GM12864 (cell line): ENCODE data around the gene RSPRY1.
"Not testable (repeated sequence)": the region's sequence is repeated elsewhere in the genome, so short reads cannot be mapped to it uniquely, and the experiment has no call there.

ENCODE experiments used
- DNase-seq: peaks from one replicate; pipeline ENCODE4 v3.0.0-alpha.2; 2011; ENCODE audit warnings: low read depth
- H3K4me3 ChIP-seq: 2 replicates; pipeline ENCODE4 v1.5.1; 2011; ENCODE audit warnings: mild to moderate bottlenecking, low read depth, low read length, control low read depth
- TF ChIP-seq, protein P1 (sequence below): IDR thresholded peaks from 2 replicates; pipeline ENCODE4 v1.5.1; 2011; ENCODE audit warnings: low read depth, mild to moderate bottlenecking, moderate library complexity, low read length, control low read depth, inconsistent platforms; ENCODE audit errors: missing control alignments

The RSPRY1 gene

DNA sequence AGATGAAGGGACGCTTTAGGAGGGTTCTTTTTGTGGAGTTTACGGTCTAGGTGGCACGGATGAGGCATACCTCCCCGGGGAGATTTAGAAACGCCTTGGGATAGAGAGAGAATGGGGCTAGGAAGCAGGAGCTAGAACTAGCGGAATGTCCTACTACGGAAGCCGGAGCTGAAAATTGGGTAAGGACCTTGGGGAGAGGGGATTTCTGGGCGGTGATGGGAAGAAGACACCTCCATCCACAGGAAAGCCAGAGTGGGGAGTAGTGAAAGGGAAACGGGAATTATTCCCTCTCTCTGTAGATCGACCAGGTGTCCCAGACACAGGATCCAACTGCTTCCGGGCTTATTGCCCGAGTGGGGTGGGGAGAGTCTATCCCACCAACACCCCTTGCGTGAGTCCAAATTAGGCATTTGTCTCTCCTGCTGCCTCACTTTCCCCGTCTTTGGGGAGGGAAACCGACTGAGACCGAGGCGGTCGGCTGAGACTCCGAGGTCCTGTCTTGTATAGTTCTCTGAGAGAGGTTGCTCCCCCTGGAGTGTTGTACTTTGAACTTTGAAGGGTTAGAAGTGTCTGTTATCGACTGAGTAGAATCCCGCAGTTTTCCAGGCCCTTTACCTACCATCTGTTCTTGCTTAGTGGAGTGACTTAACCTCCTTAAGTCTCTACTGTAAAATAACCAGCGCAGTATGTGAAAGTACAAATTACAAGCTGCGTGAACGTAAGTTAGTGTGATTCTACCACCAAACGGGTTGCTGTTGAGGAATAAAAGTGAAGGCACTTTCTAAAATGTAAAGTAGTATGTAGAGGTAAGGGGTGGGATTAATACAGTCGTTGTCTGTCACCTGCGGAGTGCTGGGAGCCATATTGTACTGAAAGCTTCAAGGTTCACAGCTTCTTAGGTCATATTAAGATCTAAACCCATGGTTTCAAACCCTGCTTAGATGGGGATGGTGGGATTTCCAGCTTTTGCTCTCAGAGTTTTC lies 1.0 kb downstream of the RSPRY1 start:
- TF ChIP-seq, protein P1, sequence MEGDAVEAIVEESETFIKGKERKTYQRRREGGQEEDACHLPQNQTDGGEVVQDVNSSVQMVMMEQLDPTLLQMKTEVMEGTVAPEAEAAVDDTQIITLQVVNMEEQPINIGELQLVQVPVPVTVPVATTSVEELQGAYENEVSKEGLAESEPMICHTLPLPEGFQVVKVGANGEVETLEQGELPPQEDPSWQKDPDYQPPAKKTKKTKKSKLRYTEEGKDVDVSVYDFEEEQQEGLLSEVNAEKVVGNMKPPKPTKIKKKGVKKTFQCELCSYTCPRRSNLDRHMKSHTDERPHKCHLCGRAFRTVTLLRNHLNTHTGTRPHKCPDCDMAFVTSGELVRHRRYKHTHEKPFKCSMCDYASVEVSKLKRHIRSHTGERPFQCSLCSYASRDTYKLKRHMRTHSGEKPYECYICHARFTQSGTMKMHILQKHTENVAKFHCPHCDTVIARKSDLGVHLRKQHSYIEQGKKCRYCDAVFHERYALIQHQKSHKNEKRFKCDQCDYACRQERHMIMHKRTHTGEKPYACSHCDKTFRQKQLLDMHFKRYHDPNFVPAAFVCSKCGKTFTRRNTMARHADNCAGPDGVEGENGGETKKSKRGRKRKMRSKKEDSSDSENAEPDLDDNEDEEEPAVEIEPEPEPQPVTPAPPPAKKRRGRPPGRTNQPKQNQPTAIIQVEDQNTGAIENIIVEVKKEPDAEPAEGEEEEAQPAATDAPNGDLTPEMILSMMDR: no peak
- DNase-seq: no peak

DNA sequence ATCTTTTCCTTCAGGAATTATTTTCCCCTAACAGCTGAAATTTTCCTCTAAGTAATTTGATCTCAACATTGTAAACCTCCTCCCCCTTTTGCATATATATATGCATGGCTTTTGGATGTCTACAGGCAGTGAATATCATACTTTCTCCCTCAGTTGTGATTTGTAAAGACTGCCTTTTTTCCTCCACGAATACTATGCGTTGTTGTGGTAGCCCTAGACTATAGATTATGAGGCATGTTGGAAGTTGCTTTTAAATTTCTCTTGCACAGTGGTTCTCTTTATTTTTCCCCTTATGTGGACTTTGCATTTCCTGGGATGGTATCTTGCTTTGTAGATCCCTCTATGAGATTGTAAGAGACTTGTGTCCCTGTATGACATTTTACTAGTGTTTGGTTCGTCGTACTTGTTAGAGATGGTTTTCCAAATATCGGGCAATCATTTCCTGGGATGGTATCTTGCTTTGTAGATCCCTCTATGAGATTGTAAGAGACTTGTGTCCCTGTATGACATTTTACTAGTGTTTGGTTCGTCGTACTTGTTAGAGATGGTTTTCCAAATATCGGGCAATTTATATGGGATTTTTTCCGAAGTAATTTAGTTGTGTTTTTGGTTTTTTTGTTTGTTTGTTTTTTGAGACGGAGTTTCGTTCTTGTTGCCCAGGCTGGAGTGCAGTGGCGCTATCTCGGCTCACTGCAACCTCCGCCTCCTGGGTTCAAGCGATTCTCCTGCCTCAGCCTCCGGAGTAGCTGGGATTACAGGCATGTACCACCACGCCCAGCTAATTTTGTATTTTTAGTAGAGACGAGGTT lies 2.0 kb downstream of the RSPRY1 start:
- DNase-seq: not testable (repeated sequence)
- peak overlapping the region; percentile 65 for H3K4me3 ChIP-seq

More for the DNA sequence above, 1.0 kb downstream of the RSPRY1 start:
- H3K4me3 ChIP-seq: peak overlapping the region; percentile 65

DNA sequence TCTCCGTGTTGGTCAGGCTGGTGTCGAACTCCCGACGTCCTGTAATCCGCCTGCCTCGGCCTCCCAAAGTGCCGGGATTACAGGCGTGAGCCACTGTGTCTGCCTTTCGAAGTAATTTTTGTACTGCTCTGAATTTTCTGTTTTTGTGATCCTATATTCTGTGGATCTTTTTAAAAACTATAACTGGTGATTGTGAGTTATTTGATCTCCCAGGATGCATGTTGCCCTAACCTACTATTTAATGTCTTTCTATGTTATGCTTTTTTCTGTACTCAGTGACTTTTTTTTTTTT lies 2.5 kb downstream of the RSPRY1 start:
- H3K4me3 ChIP-seq: no peak overlapping the region
- TF ChIP-seq, protein P1: no peak
- DNase-seq: no peak

DNA sequence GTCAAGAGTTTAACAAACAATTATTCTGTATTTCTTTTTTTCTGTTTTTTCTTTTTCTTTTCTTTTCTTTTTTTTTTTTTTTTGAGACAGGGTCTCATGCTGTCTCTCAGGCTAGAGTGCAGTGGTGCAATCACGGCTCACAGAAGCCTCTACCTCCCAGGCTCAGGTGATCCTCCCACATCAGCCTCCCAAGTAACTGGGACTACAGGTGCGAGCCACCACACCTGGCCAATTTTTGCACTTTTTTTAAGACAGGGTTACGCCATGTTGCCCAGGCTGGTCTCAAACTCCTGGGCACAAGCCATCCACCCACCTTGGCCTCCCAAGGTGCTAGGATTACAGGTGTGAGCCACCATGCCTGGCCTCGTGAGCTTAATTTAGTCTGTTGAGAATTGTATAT lies 3.4 kb downstream of the RSPRY1 start:
- not testable (repeated sequence) for H3K4me3 ChIP-seq, DNase-seq

DNA sequence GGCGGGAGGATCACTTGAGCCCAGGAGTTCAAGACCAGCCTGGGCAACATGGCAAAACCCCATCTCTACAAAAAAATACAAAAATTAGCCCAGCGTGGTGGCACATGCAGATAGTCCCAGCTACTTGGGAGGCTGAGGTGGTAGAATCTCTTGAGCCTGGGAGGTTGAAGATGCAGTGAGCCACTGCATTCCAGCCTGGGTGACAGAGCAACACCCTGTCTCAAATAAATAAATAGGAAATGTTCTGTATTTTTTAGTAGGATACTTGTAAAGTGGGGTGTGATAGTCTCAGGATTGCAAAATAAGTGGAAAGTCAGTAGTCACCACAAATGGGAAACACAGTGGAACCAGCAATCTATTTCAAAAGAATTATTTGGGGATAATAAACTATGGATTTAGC lies 4.0 kb downstream of the RSPRY1 start:
- DNase-seq: no peak
- TF ChIP-seq, protein P1: no peak
- H3K4me3 ChIP-seq: no peak overlapping the region

DNA sequence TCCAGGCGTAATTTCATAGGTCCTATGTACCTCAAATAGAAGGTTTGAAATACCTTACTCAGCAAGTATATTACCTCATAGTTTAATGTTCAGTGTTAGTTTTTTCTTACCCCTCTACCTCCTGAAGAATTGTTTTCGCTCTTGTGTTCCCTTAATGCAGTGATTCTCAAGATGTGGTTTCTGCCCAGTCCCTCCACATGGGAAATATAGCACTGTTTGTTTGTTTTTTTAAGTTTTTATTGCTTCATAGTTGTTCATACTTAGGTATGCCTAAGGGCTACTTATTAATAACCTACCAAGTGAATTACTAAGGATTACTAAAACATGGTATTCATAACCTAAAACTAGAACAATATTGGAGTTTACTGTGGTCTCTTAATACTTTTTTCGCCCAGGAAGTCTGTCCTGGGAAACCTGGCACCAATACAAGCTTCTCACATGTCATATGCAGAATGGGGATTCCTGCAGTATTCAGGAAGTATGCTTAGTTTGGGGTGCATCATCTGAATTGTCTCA lies 5.0 kb downstream of the RSPRY1 start:
- H3K4me3 ChIP-seq: no peak overlapping the region
- no peak for DNase-seq
- TF ChIP-seq, protein P1: no peak

DNA sequence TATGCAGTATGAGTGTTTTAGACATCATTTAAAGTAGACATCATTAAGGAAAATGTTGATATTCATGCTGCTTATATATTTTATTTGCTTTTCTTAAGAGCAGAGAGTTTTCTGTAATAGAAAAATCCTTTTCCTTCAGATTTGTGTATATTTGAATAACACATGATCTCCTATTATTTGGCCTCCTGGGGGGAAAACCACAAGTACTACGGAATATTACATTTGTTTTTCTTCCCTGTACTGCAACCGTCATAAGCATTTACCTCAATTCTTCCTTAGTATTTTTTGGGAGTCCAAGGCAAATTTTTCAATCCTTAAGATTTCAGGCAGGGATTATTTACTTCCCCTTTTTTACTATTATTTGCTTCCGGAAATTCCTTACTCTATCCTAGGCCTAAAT lies 6.0 kb downstream of the RSPRY1 start:
- no peak for DNase-seq
- H3K4me3 ChIP-seq: no peak overlapping the region
- TF ChIP-seq, protein P1: no peak
